Right lobe of liver (tissue), 4 donors: Measurements from ENCODE around the gene PTPN13.

ENCODE experiments used
- CTCF ChIP-seq, 4 donors: fragments of 200-600 bp in 3 of 4; fragments of 450-650 bp in 1 of 4; IDR thresholded peaks; one replicate each; pipeline versions ENCODE4 v1.5.1 to v1.8.0; 2016 to 2022; ENCODE audit warnings: antibody characterized with exemption in 4 of 4, mild to moderate bottlenecking in 2 of 4
- POLR2A ChIP-seq: fragments of 450-650 bp; IDR thresholded peaks from one replicate; pipeline ENCODE4 v1.6.1; 2017; ENCODE audit warnings: antibody characterized with exemption, mild to moderate bottlenecking
- donor health status: DM: no; HTN: no; CAD: no.
- donor health status: DM: no; HTN: no; CAD: no.
- donor health status: DM: no; HTN: yes; CAD: no.

- TF ChIP-seq CTCF (IDR thresholded peaks at IDR 0.05) (no peak), POLR2A (no peak)
These were observed 25.5 kb downstream of the PTPN13 start for GRCh38 chr4:86619656-86620055.
